ENCODE data around the gene TSFM.

Gene TSFM

GRCh38 chr12:57836442-57837375 lies 54.1 kb downstream of the TSFM start:
- no peak for DNase-seq

GRCh38 chr12:57837864-57838562 lies 55.4 kb downstream of the TSFM start:
- peak; percentile 88 for DNase-seq

DNA sequence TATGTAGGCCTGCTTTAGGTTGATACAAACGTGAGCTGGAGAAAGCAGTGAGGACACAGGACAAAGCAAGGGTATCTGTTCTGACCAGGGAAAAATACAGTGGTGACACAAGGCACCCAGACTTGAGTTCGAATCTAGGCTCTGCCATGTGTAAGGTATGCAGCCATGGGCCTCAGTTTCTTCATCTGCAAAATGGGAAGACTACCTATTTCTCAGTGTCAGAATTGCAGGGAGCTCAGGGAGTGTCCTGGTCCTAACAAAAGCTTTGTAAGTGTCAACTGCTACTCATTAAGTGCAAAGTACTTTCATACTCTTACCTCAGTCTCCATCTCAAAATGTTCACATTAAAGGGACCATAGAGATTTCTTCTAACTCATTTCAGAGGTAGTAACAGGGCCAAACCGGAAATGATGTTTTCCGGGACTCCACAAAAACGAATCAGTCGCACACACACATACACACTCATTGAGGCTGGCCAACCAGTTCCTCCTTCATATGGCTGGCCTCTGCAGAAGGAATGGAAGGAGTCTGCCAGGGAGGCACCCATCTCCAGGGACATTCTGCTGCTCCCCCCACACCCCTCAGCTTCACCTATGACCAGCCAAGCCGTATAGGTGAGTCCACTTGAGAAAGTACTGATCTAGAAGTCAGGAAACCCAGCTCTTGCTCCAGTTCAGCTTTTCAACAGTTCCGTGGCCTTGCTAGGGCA lies 56.2 kb downstream of the TSFM start:
- no peak for DNase-seq

DNA sequence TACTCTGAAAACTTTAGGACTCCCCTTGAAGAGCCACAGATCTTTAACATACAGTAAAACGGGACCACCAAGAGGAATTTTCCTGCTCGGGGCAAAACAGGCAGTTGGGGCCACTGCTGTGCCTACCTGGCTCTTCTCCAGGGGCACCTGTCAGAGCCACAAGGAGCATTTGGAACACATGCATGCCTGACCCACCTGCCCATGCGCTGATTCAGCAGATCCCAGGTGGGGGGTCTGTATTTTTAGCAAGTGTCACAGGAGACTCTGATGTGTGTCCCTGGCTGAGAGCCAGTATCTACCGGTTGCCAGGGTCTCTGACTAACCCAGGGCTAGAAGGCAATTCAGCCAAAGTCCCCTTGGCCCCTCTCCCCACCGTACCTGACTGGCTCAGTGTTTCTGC lies 57.4 kb downstream of the TSFM start:
- DNase-seq: no peak

DNA sequence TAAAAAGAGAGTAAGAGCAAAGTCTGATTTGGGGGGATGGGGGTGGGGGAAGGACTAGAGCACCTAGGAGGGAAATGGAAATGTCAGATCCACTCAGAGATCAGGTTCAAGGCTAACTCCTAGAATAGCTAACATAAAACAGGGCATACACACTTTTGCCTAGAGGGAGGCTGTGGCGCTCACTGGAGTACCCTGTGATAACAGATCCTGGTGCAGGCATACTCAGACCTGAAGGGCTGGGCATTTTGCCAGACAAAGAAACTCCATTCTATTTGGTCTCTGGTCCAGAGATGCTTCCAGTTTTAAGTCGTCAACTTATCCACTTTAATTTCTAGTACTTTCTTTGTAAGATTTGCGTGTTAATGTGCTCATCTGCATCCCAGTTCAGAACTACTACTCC lies 58.1 kb downstream of the TSFM start:
- no peak for DNase-seq

- DNase-seq: no peak
These were observed 58.9 kb downstream of the TSFM start for GRCh38 chr12:57841445-57841844.

DNA sequence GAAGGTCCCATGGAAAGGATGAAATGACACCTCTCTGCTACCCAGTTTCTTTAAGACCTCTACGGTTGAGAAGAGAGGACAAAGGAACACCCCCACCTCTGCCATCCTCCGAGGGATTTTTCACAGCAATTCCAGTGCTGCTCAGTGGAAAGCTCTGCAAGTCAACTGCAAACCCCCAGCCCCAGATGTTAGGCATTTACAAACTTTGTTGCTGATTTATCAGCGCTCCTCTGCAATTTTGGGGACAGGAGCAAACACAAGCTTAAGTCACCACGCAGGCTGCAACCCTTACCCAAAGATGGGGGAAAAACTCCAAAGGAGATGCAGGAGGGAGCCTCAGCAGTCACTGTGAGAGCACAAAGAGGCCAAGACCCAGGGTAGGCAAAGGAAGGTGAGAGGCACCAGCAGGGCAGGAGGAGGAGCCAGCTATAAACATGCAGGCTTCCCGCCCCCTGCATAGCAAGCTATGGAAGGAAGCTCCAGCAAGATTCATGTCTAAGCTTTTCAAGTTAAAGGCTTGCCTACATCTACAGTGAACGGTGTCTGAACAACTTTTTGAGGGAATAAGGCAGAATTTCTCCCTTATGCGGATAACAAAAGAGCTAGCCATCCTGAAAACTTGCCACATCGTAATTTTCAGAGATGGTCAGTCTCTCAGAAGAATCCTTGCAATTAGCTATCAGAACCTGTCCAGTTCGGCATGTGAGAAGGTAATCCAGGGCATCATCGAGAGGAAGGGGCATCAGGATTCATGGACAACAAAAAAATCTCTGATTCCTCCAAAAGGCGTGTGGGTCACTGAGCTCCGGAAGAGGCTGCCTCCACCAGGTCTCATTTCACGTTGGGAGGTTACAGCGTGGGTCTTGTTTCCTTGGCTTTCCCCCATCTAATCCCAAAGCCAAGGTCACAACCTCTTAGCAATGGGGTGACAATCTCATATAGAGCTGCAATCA lies 60.0 kb downstream of the TSFM start:
- peak; percentile 84 for DNase-seq

DNA sequence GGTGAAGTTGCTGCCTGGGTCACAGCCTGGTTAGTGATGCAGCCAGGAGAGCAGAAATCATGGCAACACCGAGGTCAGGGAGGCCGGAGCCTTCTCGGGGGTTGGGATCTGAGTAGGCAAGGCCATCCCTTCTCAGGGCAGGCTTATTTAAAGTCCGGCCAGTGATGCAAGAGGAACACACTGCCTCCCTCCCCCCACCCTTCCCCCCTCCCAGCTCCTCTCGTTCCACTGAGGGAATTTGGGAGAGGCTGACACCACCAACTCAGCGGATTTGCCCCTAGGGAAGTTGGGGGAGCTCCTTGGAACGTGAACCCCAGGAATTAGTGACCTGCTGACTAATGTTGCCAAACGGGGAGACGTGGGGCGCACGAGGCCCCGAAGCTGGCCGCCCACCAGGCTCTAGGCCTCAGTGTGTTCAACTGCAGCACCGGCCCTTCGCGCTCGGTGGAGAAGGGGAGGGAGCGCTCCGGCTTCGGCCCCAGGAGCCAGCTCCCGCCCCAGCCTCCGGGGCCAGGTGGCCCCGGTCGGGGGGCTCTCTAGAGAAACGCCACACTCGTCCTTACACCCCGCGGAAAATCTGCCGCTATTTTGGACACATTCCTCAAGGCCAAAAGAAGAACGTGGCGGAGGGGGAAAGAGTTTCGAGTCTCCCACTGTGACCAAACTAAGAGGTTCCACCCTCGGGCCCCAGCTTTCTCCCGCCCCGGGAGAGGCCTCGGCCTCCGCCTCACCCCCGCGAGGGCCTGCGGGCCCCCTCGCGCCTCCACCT lies 62.3 kb downstream of the TSFM start:
- peak; percentile 91 for DNase-seq

DNA sequence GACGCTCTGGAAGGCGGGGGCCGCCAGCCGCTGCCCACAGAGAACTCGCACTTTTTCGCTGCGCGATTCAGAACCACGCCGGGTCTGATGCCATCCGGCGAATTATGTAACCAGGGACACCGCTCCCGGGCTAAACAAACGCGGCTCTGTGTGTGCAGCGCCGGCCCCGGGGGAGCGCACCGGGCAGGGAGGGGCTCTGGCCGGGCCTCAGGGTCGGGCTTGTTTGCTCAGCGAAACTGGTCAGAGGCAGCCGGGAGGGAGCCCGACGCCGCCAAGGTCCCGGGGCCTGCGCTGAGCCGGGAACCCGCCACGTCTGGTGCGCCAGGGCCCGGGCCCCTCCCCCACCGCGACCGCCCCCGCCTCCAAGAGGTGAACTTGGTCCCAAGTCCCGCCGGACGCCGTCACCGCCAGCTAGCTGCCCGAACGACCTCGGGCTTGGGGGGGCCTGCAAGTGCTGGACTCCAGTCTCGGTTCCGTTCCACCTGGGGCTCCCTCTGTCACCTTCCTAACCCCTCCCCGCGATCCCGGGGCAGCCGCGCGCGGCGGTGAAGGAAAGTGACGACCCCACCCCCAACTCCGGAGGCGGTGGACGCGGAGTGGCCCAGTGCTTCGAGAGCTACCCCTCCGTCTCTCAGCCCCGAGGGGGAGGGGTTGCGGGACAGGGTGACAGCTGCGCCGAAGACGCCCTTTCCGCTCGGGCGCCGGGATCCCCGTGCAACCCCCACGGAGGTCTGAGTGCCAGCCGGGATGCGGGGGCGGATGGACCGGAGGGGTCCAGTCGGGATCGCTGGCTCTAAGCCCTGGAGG lies 63.1 kb downstream of the TSFM start:
- DNase-seq: peak; percentile 90

- no peak for DNase-seq
These were observed 63.6 kb downstream of the TSFM start for GRCh38 chr12:57846285-57846576.

DNA sequence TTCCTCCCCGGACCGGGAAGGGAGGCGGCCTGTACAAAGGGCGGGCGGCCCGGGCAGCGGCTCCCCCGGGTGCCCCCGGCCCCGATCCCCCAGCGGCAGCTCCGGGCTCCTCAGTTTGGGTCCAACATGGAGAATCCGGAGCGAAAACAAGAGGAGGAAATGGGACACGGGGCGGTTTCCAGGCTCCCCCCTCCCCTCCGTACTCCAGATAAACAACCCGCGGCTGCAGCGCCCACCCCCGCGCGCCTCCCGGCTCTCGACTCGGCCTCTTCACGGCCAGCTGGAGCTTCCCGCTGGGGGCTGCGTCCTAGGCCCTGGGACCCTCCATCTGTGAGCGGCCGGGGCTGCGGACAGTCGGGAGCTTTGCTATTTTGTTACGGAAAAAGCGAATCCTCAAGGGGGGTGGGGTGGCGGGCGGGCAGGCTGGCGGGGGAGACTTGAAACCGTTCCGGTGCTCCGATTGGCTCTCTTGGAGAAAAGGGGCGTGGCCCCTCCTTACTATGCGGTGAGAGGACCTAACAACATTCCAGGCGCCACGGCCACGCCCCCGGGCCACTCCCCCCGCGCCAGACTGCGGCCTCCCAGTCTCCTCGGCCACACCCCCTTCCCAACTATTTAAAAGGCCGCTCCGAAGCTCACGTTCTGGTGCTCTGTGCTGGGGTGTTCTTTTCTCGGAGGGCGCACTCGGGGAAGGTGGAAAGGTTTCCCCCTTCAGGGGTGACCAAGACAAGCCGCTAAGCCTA lies 64.2 kb downstream of the TSFM start, which contains the start of gene CTDSP2:
CTDSP2 (minus strand) TSS at position 153 of the 743 bp plus-strand sequence. CDS start 294 bp downstream, outside the sequence.
- peak; percentile 99 for DNase-seq

Data from islet precursor cell (in vitro differentiated cells).